RCC 7860 (cell line): ENCODE data around the gene DYNC1I1.

Experiments used
- DNase-seq: peaks from one replicate; pipeline ENCODE4 v3.0.0-alpha.2; 2015; ENCODE audit warnings: low spot score
- FAIRE-seq: peaks from 2 replicates; lab custom pipeline; 2012; peaks lifted over from hg19 to GRCh38; lab: Jason Lieb, UNC

The DYNC1I1 gene

GRCh38 chr7:95845007-95845406 is 72.7 kb downstream of the DYNC1I1 start:
- no peak for DNase-seq
- FAIRE-seq = no peak

- no peak for DNase-seq
- FAIRE-seq = no peak
Measured at GRCh38 chr7:95847061-95847460, 74.7 kb downstream of the DYNC1I1 start.

- DNase-seq (peak; percentile 63), FAIRE-seq (no peak)
Measured at GRCh38 chr7:95859429-95859828, 87.1 kb downstream of the DYNC1I1 start.

GRCh38 chr7:95861041-95861440 is 88.7 kb downstream of the DYNC1I1 start:
- DNase-seq (peak; percentile 40), FAIRE-seq (no peak)

GRCh38 chr7:95863623-95864022 is 91.3 kb downstream of the DYNC1I1 start:
- no peak for FAIRE-seq
- no peak for DNase-seq

GRCh38 chr7:95865716-95866371 is 93.5 kb downstream of the DYNC1I1 start:
- DNase-seq (no peak), FAIRE-seq (no peak)

- DNase-seq (no peak), FAIRE-seq (no peak)
Measured at GRCh38 chr7:95867309-95867708, 95.0 kb downstream of the DYNC1I1 start.

GRCh38 chr7:95871075-95871848 is 98.9 kb downstream of the DYNC1I1 start:
- peak; percentile 52 for DNase-seq
- peak; percentile 49 for FAIRE-seq

GRCh38 chr7:95871896-95872295 is 99.5 kb downstream of the DYNC1I1 start:
- DNase-seq (no peak), FAIRE-seq (no peak)

- DNase-seq (no peak), FAIRE-seq (no peak)
Measured at GRCh38 chr7:95874129-95874528, 101.8 kb downstream of the DYNC1I1 start.

- DNase-seq = no peak
- FAIRE-seq = no peak
Measured at GRCh38 chr7:95874541-95875265, 102.3 kb downstream of the DYNC1I1 start.

GRCh38 chr7:95875519-95875918 is 103.2 kb downstream of the DYNC1I1 start:
- FAIRE-seq = no peak
- no peak for DNase-seq

GRCh38 chr7:95878677-95879076 is 106.3 kb downstream of the DYNC1I1 start:
- no peak for FAIRE-seq
- no peak for DNase-seq

- no peak for FAIRE-seq
- no peak for DNase-seq
Measured at GRCh38 chr7:95881597-95881996, 109.2 kb downstream of the DYNC1I1 start.

GRCh38 chr7:95883217-95883616 is 110.9 kb downstream of the DYNC1I1 start:
- FAIRE-seq = no peak
- no peak for DNase-seq

- no peak for FAIRE-seq
- peak; percentile 39 for DNase-seq
Measured at GRCh38 chr7:95886501-95887090, 114.2 kb downstream of the DYNC1I1 start.

- no peak for FAIRE-seq
- no peak for DNase-seq
Measured at GRCh38 chr7:95893484-95893883, 121.1 kb downstream of the DYNC1I1 start.

GRCh38 chr7:95897557-95898251 is 125.3 kb downstream of the DYNC1I1 start:
- DNase-seq (no peak), FAIRE-seq (no peak)

GRCh38 chr7:95899919-95900513 is 127.7 kb downstream of the DYNC1I1 start:
- FAIRE-seq (no peak), DNase-seq (no peak)

GRCh38 chr7:95901006-95901405 is 128.7 kb downstream of the DYNC1I1 start:
- FAIRE-seq (no peak), DNase-seq (no peak)
